Neural progenitor cell (in vitro differentiated cells): ENCODE data around the gene PLXNC1.

Source experiments
- EZH2 ChIP-seq: fragments of 200-600 bp; sonication (generic); IDR thresholded peaks from 2 replicates; pipeline ENCODE4 v1.6.1; 2017; ENCODE audit warnings: antibody characterized with exemption, mild to moderate bottlenecking, moderate library complexity
- EZH2phosphoT487 ChIP-seq: fragments of 200-600 bp; sonication (generic); IDR thresholded peaks from 2 replicates; pipeline ENCODE4 v1.6.1; 2017; ENCODE audit warnings: antibody characterized with exemption
- TF ChIP-seq, protein P1 (sequence below): fragments of 200-600 bp; sonication (generic); IDR thresholded peaks from 2 replicates; pipeline ENCODE4 v1.5.1; 2017; ENCODE audit warnings: antibody characterized with exemption, mild to moderate bottlenecking

DNA sequence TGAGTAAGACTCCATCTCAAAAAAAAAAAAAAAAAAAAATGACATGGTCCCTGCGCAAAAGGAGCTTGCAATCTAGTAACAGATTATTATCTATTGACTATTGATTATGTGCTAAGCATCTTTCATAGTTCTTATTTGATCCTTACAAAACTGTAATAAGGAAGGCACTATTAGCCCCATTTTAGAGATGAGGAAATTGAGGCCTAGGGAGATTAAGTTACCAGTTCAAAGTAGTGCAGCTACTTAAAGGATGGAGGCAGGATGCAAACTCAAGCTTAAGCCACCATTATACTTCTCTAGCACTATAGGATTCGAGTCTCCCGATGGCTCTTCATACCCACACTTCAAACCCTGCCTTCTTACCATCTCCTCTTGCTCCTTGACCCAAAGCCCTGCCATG is 31.3 kb downstream of the PLXNC1 start:
- TF ChIP-seq, protein P1, sequence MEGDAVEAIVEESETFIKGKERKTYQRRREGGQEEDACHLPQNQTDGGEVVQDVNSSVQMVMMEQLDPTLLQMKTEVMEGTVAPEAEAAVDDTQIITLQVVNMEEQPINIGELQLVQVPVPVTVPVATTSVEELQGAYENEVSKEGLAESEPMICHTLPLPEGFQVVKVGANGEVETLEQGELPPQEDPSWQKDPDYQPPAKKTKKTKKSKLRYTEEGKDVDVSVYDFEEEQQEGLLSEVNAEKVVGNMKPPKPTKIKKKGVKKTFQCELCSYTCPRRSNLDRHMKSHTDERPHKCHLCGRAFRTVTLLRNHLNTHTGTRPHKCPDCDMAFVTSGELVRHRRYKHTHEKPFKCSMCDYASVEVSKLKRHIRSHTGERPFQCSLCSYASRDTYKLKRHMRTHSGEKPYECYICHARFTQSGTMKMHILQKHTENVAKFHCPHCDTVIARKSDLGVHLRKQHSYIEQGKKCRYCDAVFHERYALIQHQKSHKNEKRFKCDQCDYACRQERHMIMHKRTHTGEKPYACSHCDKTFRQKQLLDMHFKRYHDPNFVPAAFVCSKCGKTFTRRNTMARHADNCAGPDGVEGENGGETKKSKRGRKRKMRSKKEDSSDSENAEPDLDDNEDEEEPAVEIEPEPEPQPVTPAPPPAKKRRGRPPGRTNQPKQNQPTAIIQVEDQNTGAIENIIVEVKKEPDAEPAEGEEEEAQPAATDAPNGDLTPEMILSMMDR, result no peak
- TF ChIP-seq EZH2, result no peak
- no peak for TF ChIP-seq EZH2phosphoT487
